Thyroid gland (tissue), 4 donors: ENCODE results near the gene PIP.

ENCODE experiments used
- POLR2A ChIP-seq, 2 donors: fragments of 450-650 bp; IDR thresholded peaks; one replicate each; pipeline ENCODE4 v1.6.1; 2017; ENCODE audit warnings: antibody characterized with exemption in 2 of 2, mild to moderate bottlenecking in 2 of 2, moderate library complexity in 1 of 2
- TF ChIP-seq, protein P1 (sequence below), 6 experiments: fragments of 200-600 bp in 3 of 6; fragments of 450-650 bp in 3 of 6; sonication (generic) in 3 of 6; IDR thresholded peaks; one replicate each; pipeline ENCODE4 v1.5.1; 2016 to 2019; ENCODE audit warnings: antibody characterized with exemption in 6 of 6, mild to moderate bottlenecking in 2 of 6, inconsistent platforms in 1 of 6, moderate library complexity in 1 of 6

DNA sequence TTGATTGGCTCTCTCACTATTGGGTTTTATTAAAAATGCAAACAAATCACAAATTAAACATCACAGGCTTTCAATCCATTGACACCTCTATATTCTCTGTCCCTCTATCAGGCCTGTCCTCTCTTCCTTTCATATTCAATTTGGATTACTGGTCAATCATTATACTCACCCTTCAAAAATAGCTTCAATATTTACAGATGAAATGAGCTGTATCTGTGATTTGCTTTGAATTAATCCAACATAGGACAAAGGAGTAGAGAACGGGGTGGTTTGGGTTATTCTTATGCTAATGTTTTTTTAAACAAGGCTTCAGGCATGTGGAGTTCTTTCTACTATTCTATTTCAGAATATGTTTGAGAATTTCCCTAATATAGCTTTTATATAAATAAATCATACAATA is 53.7 kb downstream of the PIP start:
- TF ChIP-seq, protein P1, sequence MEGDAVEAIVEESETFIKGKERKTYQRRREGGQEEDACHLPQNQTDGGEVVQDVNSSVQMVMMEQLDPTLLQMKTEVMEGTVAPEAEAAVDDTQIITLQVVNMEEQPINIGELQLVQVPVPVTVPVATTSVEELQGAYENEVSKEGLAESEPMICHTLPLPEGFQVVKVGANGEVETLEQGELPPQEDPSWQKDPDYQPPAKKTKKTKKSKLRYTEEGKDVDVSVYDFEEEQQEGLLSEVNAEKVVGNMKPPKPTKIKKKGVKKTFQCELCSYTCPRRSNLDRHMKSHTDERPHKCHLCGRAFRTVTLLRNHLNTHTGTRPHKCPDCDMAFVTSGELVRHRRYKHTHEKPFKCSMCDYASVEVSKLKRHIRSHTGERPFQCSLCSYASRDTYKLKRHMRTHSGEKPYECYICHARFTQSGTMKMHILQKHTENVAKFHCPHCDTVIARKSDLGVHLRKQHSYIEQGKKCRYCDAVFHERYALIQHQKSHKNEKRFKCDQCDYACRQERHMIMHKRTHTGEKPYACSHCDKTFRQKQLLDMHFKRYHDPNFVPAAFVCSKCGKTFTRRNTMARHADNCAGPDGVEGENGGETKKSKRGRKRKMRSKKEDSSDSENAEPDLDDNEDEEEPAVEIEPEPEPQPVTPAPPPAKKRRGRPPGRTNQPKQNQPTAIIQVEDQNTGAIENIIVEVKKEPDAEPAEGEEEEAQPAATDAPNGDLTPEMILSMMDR (IDR thresholded peaks at IDR 0.05) = no peak
- no peak for TF ChIP-seq POLR2A (IDR thresholded peaks at IDR 0.05)
